ENCODE data around the gene CDC42BPG. TPM values are rescaled to one million over a fixed set of nuclear protein-coding genes. Genes with fewer than 3 reads are reported as not detected.

The CDC42BPG gene, protein sequence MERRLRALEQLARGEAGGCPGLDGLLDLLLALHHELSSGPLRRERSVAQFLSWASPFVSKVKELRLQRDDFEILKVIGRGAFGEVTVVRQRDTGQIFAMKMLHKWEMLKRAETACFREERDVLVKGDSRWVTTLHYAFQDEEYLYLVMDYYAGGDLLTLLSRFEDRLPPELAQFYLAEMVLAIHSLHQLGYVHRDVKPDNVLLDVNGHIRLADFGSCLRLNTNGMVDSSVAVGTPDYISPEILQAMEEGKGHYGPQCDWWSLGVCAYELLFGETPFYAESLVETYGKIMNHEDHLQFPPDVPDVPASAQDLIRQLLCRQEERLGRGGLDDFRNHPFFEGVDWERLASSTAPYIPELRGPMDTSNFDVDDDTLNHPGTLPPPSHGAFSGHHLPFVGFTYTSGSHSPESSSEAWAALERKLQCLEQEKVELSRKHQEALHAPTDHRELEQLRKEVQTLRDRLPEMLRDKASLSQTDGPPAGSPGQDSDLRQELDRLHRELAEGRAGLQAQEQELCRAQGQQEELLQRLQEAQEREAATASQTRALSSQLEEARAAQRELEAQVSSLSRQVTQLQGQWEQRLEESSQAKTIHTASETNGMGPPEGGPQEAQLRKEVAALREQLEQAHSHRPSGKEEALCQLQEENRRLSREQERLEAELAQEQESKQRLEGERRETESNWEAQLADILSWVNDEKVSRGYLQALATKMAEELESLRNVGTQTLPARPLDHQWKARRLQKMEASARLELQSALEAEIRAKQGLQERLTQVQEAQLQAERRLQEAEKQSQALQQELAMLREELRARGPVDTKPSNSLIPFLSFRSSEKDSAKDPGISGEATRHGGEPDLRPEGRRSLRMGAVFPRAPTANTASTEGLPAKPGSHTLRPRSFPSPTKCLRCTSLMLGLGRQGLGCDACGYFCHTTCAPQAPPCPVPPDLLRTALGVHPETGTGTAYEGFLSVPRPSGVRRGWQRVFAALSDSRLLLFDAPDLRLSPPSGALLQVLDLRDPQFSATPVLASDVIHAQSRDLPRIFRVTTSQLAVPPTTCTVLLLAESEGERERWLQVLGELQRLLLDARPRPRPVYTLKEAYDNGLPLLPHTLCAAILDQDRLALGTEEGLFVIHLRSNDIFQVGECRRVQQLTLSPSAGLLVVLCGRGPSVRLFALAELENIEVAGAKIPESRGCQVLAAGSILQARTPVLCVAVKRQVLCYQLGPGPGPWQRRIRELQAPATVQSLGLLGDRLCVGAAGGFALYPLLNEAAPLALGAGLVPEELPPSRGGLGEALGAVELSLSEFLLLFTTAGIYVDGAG (N-terminal part only)
- 1 to 10 TPM; 2.6 to 9.5 (median 4.0) TPM for total RNA-seq
- polyA plus RNA-seq: 1 to 10 TPM in 1 of 2 donors, under 1 TPM in 1; 0.35 to 1.9 TPM
- long read RNA-seq, donor 1, partial matches to known transcripts: 4 of 6 reads
- long read RNA-seq, donor 1, other reads (novel, unspliced or antisense): 2 of 6 reads
- long read RNA-seq, donor 2: 0 reads
- long read RNA-seq, donor 3, partial matches to known transcripts: 6 of 11 reads
- long read RNA-seq, donor 3, other reads (novel, unspliced or antisense): 5 of 11 reads

DNA sequence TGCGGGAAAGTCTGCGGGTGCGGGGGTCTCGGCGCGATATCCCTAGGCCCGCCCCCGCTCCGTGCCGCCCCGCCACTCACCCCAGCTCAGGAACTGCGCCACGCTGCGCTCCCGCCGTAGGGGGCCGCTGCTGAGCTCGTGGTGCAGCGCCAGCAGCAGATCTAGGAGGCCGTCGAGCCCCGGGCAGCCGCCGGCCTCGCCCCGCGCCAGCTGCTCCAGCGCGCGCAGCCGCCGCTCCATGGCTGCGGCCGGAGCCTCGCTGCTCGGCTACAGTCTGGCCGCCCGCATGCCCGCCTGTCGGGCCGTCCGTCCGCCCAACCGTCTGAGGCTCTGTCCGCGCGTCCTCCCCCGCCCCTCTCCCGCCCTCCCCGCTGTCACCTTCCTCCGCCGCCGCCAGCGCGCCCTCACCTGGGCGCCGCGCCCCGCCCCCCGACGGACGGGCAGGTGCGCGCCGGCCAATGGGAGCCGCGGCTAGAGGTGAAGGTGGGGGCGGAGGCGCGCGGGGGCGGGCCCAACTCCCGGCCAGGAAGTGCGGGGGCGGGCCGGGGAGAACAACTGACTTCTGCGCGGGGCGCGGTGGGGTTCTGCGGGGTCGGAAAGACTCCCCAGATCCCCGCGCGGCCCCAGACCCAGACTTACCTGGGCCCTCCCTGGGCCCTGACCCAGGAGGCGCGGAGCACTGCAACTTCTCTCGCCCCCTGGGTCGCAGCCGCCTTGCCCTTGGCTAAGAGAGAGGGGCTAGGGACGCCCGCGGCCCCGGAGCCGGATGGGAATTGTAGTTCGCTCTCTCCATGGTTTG is at the start of gene CDC42BPG:
TSS of gene CDC42BPG (minus strand) at position 324 of the 799 bp plus-strand sequence. CDS start at position 240, 84 bp downstream.
- no peaks in the 10 kb centered on the region for H3K36me3 ChIP-seq
- TF ChIP-seq, protein P1, sequence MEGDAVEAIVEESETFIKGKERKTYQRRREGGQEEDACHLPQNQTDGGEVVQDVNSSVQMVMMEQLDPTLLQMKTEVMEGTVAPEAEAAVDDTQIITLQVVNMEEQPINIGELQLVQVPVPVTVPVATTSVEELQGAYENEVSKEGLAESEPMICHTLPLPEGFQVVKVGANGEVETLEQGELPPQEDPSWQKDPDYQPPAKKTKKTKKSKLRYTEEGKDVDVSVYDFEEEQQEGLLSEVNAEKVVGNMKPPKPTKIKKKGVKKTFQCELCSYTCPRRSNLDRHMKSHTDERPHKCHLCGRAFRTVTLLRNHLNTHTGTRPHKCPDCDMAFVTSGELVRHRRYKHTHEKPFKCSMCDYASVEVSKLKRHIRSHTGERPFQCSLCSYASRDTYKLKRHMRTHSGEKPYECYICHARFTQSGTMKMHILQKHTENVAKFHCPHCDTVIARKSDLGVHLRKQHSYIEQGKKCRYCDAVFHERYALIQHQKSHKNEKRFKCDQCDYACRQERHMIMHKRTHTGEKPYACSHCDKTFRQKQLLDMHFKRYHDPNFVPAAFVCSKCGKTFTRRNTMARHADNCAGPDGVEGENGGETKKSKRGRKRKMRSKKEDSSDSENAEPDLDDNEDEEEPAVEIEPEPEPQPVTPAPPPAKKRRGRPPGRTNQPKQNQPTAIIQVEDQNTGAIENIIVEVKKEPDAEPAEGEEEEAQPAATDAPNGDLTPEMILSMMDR (IDR thresholded peaks at IDR 0.05): peak; percentile 38 to 65 (median 64)
- TF ChIP-seq EP300 (IDR thresholded peaks at IDR 0.05): no peak
- no peak for TF ChIP-seq POLR2A (IDR thresholded peaks at IDR 0.05)
- peak; percentile 65 to 83 (median 73) for DNase-seq
- peak within 1 kb of the TSS; percentile 28 to 66 for H3K27ac ChIP-seq
- peak within 1 kb of the TSS; percentile 46 for H3K4me3 ChIP-seq
- WGBS, 3 donors: 1 to 3% (median 2%) methylated on average over 49 to 96 of the region's 96 CpGs
- no peaks in the 10 kb centered on the region for H3K9me3 ChIP-seq
- peaks cover 7% of the 10 kb centered on the region for H3K4me1 ChIP-seq (ENCODE audit: insufficient read depth)
- H3K27me3 ChIP-seq: no peaks in the 10 kb centered on the region
- intact Hi-C loops (cut with DNase I): loop anchor here (2.0 to 10.0 kb wide), 8 partner anchors 43 to 278 kb away; partner anchors contain the start of genes ARL2 (in 3 of the 4), ZNHIT2 (in 2 of the 4), FAU (in 1 of the 4) and MRPL49 (in 1 of the 4)

- no peak overlapping the region for H3K27ac ChIP-seq
- no peaks in the 10 kb centered on the region for H3K9me3 ChIP-seq
- peak overlapping the region; percentile 14 for H3K4me3 ChIP-seq
- no peaks in the 10 kb centered on the region for H3K27me3 ChIP-seq
- WGBS, 3 donors: 69 to 75% (median 72%) methylated on average over 19 to 25 of the region's 25 CpGs
- no peak for TF ChIP-seq EP300 (IDR thresholded peaks at IDR 0.05)
- no peak for TF ChIP-seq POLR2A (IDR thresholded peaks at IDR 0.05)
- TF ChIP-seq, protein P1 (IDR thresholded peaks at IDR 0.05): no peak
- H3K4me1 ChIP-seq (ENCODE audit: insufficient read depth): no peaks in the 10 kb centered on the region
- H3K36me3 ChIP-seq: no peaks in the 10 kb centered on the region
- peak in 1 of 5 donors; percentile 20 for DNase-seq
- intact Hi-C loops (cut with DNase I): loop anchor here in 2 of 4 donors (2.0 kb wide), 2 partner anchors 47 to 49 kb away; partner anchors contain the start of gene CDC42BPG (in 1 of the 2)
Measured at GRCh38 chr11:64893194-64894069, 49.0 kb upstream of the CDC42BPG start.

DNA sequence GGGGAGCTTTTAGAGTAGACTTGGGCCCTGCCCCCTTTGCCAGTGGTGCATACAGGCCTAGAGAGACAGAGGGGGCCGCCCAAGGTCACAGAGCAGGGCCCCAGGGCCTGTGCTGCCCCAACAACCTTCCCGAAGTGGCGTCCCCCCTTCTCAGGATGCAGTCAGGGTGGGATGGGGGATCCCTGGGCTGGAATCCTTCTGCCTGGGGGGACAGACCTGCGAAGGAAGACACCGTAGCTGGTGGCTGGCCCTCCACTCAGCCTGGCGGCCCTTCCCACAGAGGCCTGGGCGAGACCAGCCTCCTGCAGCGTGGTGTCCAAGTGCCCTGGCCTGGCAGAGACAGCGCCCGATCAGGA is 48.4 kb upstream of the CDC42BPG start:
- H3K4me1 ChIP-seq (ENCODE audit: insufficient read depth): no peaks in the 10 kb centered on the region
- H3K27me3 ChIP-seq: no peaks in the 10 kb centered on the region
- no peak overlapping the region for H3K27ac ChIP-seq
- H3K9me3 ChIP-seq: no peaks in the 10 kb centered on the region
- intact Hi-C loops (cut with DNase I): loop anchor here in 1 of 4 donors (2.0 kb wide), 1 partner anchor 46 kb away; no protein-coding TSS in a partner anchor
- H3K4me3 ChIP-seq: peak overlapping the region; percentile 14
- DNase-seq: no peak
- H3K36me3 ChIP-seq: no peaks in the 10 kb centered on the region
- 71 to 89% (median 81%) methylated on average over 10 of the region's 10 CpGs for WGBS, 3 donors
- no peak for TF ChIP-seq EP300 (IDR thresholded peaks at IDR 0.05)
- no peak for TF ChIP-seq POLR2A (IDR thresholded peaks at IDR 0.05)
- TF ChIP-seq, protein P1 (IDR thresholded peaks at IDR 0.05): no peak
